GM12892 (cell line): Measurements from ENCODE around the gene ING4.

Experiments used
- POLR2A ChIP-seq: IDR thresholded peaks from 2 replicates; pipeline ENCODE4 v1.6.1; 2011; ENCODE audit warnings: low read depth, low read length, control low read depth
- POLR2AphosphoS5 ChIP-seq: IDR thresholded peaks from 2 replicates; pipeline ENCODE4 v1.6.1; 2011; ENCODE audit warnings: low read depth, low read length, control low read depth
- TAF1 ChIP-seq: IDR thresholded peaks from 2 replicates; pipeline ENCODE4 v1.6.1; 2011; ENCODE audit warnings: low read depth, mild to moderate bottlenecking, control low read depth, low read length, borderline replicate concordance

- no peak for TF ChIP-seq POLR2A
- no peak; the same call in 1 of the 2 replicates for TF ChIP-seq POLR2AphosphoS5
- no peak for TF ChIP-seq TAF1
Observed at GRCh38 chr12:6631549-6631961, 31.4 kb downstream of the ING4 start.
